ENCODE measurements around the gene CCM2.

- no peak for TF ChIP-seq CTCF (IDR thresholded peaks at IDR 0.05; ENCODE audit: insufficient read depth, low read depth, low read length)
- TF ChIP-seq EZH2 (IDR thresholded peaks at IDR 0.05; ENCODE audit: insufficient read depth, low read length) = no peak
Observed at GRCh38 chr7:44964831-44965440, 35.1 kb upstream of the CCM2 start.

Data from astrocyte (in vitro differentiated cells and primary cell).